ENCODE data around the gene MAB21L2.

The MAB21L2 gene

DNA sequence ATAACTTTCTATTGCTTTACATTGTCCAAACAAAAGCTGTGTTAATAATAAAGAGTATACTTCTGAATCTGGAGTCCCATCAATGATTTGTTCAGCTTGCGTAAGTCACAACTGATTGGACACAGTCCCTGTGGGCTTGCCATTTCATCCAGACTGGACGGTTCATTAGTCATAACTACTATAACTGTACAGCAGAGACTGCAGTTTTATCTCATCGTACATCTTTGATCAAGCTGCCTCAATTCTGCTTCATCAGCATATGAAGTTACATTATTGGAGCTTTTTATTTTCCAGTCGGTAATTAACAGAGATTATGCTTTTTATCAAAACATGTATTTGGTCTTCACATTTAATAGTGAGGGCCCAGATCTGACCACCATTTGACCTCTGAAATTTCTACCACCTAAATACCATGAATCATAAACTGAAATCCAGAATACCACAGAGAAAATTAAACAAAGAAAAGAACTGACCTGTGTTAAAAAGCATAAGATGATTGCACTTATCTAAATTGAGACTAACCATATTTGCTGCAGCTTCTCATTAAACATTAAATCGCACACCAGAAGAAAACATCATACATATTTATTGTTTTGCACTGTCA lies 12.5 kb upstream of the MAB21L2 start:
- TF ChIP-seq, protein P1, sequence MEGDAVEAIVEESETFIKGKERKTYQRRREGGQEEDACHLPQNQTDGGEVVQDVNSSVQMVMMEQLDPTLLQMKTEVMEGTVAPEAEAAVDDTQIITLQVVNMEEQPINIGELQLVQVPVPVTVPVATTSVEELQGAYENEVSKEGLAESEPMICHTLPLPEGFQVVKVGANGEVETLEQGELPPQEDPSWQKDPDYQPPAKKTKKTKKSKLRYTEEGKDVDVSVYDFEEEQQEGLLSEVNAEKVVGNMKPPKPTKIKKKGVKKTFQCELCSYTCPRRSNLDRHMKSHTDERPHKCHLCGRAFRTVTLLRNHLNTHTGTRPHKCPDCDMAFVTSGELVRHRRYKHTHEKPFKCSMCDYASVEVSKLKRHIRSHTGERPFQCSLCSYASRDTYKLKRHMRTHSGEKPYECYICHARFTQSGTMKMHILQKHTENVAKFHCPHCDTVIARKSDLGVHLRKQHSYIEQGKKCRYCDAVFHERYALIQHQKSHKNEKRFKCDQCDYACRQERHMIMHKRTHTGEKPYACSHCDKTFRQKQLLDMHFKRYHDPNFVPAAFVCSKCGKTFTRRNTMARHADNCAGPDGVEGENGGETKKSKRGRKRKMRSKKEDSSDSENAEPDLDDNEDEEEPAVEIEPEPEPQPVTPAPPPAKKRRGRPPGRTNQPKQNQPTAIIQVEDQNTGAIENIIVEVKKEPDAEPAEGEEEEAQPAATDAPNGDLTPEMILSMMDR (IDR thresholded peaks at IDR 0.05; ENCODE audit: low read depth, low read length) = no peak
- peak; percentile 71 for DNase-seq (ENCODE audit: extremely low read depth, low read depth)

DNA sequence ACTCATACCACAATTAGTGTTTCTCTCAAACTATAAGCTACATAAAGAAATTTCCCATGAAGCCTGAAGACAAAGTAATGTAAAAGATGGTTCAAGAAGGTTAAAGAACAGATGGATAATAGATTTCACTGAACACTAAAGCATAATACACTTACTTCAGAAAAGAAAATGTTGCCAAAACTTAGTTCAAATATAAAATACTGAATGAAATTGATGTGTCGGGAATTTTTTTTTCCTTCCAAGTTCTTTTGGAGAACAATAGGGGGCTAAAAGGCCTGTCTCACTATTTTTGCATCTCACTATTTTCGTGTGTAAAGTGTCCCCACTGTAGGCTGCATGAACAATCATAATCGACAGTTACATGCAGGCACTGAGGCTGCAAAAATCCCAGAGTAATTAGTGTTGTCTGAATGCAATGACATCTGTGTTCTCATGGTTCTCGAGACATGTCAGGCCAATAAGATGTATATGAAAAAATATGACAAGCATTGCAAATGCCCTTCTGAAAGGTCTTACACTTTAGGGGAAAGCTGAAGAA lies 11.9 kb upstream of the MAB21L2 start:
- TF ChIP-seq, protein P1 (IDR thresholded peaks at IDR 0.05; ENCODE audit: low read depth, low read length) = no peak
- DNase-seq (ENCODE audit: extremely low read depth, low read depth) = no peak

DNA sequence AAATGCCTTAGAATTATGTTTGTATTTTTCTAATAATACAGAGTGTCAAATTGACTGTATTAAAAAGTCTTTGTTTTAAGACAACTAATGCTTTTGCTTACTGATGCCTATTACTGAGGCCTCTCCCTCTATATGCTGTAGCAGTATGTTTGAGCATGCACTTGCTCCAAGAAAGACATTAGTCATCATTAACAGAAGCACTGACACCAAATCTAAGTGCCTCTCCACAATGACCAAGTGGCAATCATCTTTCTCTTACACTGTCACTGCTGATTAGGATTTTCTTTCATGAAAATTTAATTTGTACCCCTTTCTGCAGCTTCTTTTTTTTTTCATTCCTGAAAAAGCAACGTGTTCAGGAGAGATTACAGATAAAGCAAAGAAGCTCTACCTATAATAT lies 11.1 kb upstream of the MAB21L2 start:
- TF ChIP-seq, protein P1 (IDR thresholded peaks at IDR 0.05; ENCODE audit: low read depth, low read length) = no peak
- DNase-seq (ENCODE audit: extremely low read depth, low read depth) = no peak

DNA sequence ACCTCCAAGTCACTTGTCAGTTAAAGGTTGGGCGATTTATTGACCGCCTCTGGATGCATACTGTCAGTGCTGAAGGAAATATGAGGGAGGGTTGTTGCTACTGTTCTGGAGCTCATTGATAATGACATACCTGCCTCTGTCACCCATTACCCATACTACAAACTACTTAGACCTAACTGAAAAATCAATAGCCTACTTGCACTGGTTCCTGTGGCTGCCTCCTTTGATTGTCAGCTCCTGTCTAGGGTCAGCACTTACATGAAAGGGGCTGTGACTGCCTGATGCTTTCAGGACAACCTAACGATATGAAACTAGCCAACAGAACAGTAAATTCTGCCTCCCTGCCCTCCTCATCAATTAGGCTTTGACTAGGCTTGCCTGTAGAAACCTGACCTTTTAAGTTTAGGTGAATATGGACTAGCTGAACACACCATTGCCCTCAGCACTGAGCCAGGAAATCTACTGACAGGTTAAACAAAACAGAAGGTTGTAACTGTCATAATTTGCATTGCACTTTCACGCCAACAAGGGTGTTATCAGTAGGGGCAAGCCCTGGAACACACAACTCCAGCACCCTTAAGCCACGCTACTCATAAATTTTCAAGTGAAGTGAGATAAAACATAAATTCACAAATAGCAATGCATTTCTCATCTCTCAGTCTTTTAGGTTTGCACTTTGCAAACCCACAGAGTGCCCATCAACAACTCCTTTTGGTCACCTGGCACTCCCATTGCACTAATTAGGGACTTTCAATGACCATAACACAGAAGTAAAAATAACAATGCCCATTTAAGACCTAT lies 9.0 kb upstream of the MAB21L2 start:
- TF ChIP-seq, protein P1 (IDR thresholded peaks at IDR 0.05; ENCODE audit: low read depth, low read length) = no peak

DNA sequence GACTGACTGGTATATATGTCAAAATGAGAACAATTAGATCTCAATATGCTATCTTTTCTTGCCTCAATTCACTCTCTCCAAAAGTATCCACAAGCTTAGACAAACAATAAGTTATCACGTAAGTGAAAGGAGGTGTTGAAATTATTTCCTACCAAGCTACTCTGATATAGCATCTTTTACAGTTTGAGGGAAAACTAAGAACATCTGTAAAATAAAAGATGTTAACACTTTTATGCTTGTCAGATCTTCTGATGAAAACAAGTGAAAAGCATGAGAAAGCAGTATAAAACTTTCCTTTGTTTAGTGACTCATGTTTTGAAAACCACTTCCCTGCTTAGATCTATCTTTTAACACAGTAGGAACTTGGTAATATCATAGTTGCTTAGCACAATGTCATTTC lies 8.4 kb upstream of the MAB21L2 start:
- TF ChIP-seq, protein P1 (IDR thresholded peaks at IDR 0.05; ENCODE audit: low read depth, low read length) = no peak
- no peak for DNase-seq (ENCODE audit: extremely low read depth, low read depth)

More for the DNA sequence above, 9.0 kb upstream of the MAB21L2 start:
- no peak for DNase-seq (ENCODE audit: extremely low read depth, low read depth)

DNA sequence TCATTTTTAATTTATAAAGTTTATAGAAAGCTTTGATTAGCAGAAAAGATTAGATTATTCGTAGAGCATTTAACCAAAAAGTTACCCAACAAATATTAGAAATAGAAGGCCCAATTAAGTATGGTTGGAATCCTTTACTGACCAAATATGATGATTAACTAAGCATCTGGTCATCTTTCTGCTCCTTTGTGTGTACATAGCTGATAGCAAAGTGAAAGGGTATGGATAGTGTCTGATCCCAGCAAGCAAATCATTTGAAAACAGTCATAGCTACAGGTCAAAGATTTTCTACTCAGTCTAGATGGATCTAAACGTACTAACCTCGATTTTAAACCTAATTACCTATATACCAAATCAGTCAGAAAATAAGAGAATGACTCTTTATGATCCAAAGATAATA lies 7.3 kb upstream of the MAB21L2 start:
- no peak for DNase-seq (ENCODE audit: extremely low read depth, low read depth)
- TF ChIP-seq, protein P1 (IDR thresholded peaks at IDR 0.05; ENCODE audit: low read depth, low read length) = no peak

DNA sequence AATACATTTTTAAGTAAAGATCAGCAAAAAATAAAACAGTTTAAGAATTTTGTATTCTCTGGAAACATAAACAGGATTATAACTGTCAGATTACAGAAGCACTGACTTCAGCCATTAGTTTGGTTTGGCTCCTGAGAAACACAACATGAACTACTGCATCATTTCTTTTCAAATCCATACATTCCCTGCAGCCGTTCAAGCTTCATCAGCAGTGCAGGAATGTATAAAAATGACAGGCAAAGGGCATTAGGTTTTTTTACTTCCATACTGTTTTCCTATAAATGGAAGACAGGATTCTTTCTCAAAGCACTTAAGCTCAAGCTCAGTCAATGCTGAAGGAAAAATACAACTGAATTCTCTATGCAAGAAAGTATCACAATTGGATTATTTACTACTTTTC lies 4.2 kb upstream of the MAB21L2 start:
- TF ChIP-seq, protein P1 (IDR thresholded peaks at IDR 0.05; ENCODE audit: low read depth, low read length) = no peak

More for the DNA sequence above, 4.2 kb upstream of the MAB21L2 start:
- DNase-seq (ENCODE audit: extremely low read depth, low read depth) = no peak

Measured in AG09319 (cell line).